Breast epithelium (tissue), 4 donors: ENCODE measurements around the gene ACTR3. TPM values are rescaled to one million over a fixed set of nuclear protein-coding genes. Genes with fewer than 3 reads are reported as not detected.
A peak's percentile ranks its signal among the peaks of the same experiment; 100 is the strongest.

Experiments used
- DNase-seq, 2 donors: peaks; one replicate each; pipeline ENCODE4 v3.0.0-alpha.2; 2019; ENCODE audit warnings: low spot score in 2 of 2
- H3K27ac ChIP-seq, 2 donors: fragments of 200-600 bp; sonication (generic) in 1 of 2; one replicate each; pipeline ENCODE4 v1.5.1; 2016 to 2019; ENCODE audit warnings: mild to moderate bottlenecking in 1 of 2
- H3K27me3 ChIP-seq, 2 donors: fragments of 200-600 bp; sonication (generic) in 1 of 2; one replicate each; pipeline versions ENCODE4 v1.5.1 to v1.6.0; 2017 to 2019; ENCODE audit warnings: control low read depth in 1 of 2, mild to moderate bottlenecking in 1 of 2
- H3K36me3 ChIP-seq: fragments of 200-600 bp; one replicate; pipeline ENCODE4 v1.5.1; 2019
- H3K4me1 ChIP-seq, 2 donors: fragments of 200-600 bp; sonication (generic); one replicate each; pipeline ENCODE4 v1.5.1; 2016 to 2019; ENCODE audit warnings: control low read depth in 1 of 2
- H3K4me3 ChIP-seq, 3 donors: fragments of 200-600 bp; sonication (generic); 1 replicate in 2 of 3; 2 replicates in 1 of 3; pipeline ENCODE4 v1.5.1; 2016 to 2019; ENCODE audit warnings: mild to moderate bottlenecking in 3 of 3, moderate library complexity in 2 of 3
- H3K9me3 ChIP-seq, 2 donors: fragments of 200-600 bp; sonication (generic) in 1 of 2; one replicate each; pipeline ENCODE4 v1.5.1; 2016 to 2019; ENCODE audit warnings: control low read depth in 1 of 2
- CTCF ChIP-seq, 3 donors: fragments of 450-650 bp; IDR thresholded peaks; one replicate each; pipeline ENCODE4 v1.5.1; 2016 to 2017; ENCODE audit warnings: antibody characterized with exemption in 3 of 3, mild to moderate bottlenecking in 3 of 3, moderate library complexity in 3 of 3
- POLR2A ChIP-seq: fragments of 450-650 bp; IDR thresholded peaks from one replicate; pipeline ENCODE4 v1.6.1; 2016; ENCODE audit warnings: antibody characterized with exemption, mild to moderate bottlenecking, moderate library complexity
- POLR2AphosphoS5 ChIP-seq, 3 donors: sonication (generic); formaldehyde crosslinking; IDR thresholded peaks; one replicate each; pipeline ENCODE4 v1.6.1; 2017; ENCODE audit warnings: antibody characterized with exemption in 3 of 3
- intact Hi-C: fragments of 100-400 bp; cut with DNase I; formaldehyde crosslinking; loops from one replicate; pipeline ENCODE4 v1.15.1; 2023; ENCODE audit warnings: low total_unique reads
- total RNA-seq, 3 donors: library from RNA; depleted of rRNA; stranded (reverse); fragments of >200 nt; gene quantifications; one replicate each; pipeline ENCODE4 v1.1.0, GENCODE V29; 2016

Gene ACTR3
- total RNA-seq, 3 donors from 2014 or later: 98.4 to 150 (median 117) TPM

DNA sequence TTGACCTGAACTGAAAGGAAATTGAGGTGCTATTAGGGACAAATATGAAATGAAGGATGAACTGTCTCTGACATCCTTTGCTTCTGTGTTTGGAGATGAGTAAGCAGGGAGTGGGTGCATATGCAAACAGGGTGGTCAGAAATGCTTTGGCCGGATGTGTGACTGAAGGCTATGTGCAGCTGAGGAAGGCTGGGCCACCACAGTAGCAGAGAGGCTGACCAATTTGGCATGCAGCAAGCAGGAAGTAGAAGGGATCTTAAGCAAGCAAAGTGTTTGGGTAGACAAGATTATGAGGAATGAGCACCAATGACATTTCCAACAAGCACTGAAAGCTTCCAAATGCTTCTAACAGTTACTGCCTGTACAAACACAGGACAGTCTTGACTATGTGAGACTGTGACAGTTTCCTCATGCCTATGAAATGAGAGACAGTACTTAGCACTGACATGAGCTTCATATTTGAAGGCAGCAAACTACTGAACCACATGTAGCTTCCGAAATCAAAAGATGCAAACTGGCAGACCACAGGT, 3.3 kb upstream of the ACTR3 start:
- intact Hi-C loops: no loop called here
- Histone ChIP-seq H3K4me1 (no peaks in the 10 kb centered on the region), H3K27ac (peak overlapping the region in 1 of 2 donors; percentile 40), H3K9me3 (no peaks in the 10 kb centered on the region), H3K27me3 (no peaks in the 10 kb centered on the region), H3K4me3 (no peak overlapping the region), H3K36me3 (no peaks in the 10 kb centered on the region)
- DNase-seq: peak in 1 of 2 donors; percentile 22
- no peak for TF ChIP-seq POLR2A
- no peak for TF ChIP-seq CTCF (IDR thresholded peaks at IDR 0.05)
- TF ChIP-seq POLR2AphosphoS5 (IDR thresholded peaks at IDR 0.05): no peak

- intact Hi-C loops: no loop called here
- Histone ChIP-seq H3K27me3 (no peaks in the 10 kb centered on the region), H3K9me3 (no peaks in the 10 kb centered on the region), H3K27ac (peak overlapping the region in 1 of 2 donors; percentile 21), H3K4me1 (no peaks in the 10 kb centered on the region), H3K36me3 (no peaks in the 10 kb centered on the region), H3K4me3 (no peak overlapping the region)
- TF ChIP-seq POLR2AphosphoS5 (IDR thresholded peaks at IDR 0.05) (no peak), CTCF (IDR thresholded peaks at IDR 0.05) (no peak), POLR2A (no peak)
- DNase-seq: no peak
Observed at GRCh38 chr2:113887009-113887792, 2.7 kb upstream of the ACTR3 start.

DNA sequence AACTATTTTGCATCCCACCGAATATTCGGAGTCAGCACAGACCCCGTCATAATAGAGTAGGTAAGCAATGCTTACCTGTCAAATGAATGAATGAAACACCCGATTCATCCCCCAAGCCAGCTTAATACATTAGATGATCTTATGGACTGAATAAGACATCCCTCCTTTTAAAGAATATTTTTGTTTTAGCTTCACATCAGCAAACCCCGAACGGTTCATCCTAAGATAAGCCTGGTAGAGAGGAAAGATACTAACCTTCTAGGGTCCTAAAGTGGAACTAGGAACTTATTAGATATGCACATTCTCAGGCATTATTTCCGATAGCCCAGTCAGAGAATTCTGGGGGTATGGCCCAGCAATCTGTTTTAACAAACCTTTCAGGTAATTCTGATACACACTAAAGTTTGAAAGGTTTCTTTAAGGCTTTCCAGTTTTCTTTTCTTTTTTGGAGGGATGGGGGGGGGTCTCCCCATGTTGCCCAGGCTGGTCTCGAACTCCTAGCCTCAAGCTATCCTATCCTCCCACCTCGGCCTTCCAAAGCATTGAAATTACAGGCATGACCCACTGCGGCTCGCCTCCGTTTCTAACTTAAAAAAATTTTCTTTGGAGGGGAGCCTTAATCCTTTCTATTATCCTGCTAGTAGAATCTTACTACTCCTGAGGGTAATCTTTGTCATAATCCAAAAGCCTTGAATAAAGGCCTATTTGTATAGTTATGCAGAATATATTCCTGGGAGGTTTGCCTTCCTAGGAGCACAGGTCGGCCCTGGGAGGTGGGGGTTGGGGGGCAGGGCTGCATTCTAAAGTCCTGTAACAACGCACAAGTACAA, 1.0 kb upstream of the ACTR3 start:
- intact Hi-C loops: no loop called here
- Histone ChIP-seq H3K27ac (peak overlapping the region; percentile 89 to 99), H3K9me3 (no peaks in the 10 kb centered on the region), H3K27me3 (no peaks in the 10 kb centered on the region), H3K4me3 (peak overlapping the region; percentile 97 to 99 (median 99)), H3K36me3 (no peaks in the 10 kb centered on the region), H3K4me1 (no peaks in the 10 kb centered on the region)
- peak in 1 of 2 donors; percentile 54 for DNase-seq
- TF ChIP-seq POLR2AphosphoS5 (IDR thresholded peaks at IDR 0.05) (no peak), CTCF (IDR thresholded peaks at IDR 0.05) (no peak), POLR2A (no peak)

- Histone ChIP-seq H3K27me3 (no peaks in the 10 kb centered on the region), H3K27ac (peak overlapping the region; percentile 99 to 100), H3K9me3 (no peaks in the 10 kb centered on the region), H3K4me3 (peak overlapping the region; percentile 97 to 99 (median 99)), H3K4me1 (no peaks in the 10 kb centered on the region), H3K36me3 (no peaks in the 10 kb centered on the region)
- intact Hi-C loops: no loop called here
- peak; percentile 60 to 70 for DNase-seq
- TF ChIP-seq POLR2A (peak; percentile 9), CTCF (IDR thresholded peaks at IDR 0.05) (no peak), POLR2AphosphoS5 (IDR thresholded peaks at IDR 0.05) (peak; percentile 51 to 81 (median 62))
Observed at GRCh38 chr2:113890253-113891235, 655 bp downstream of the ACTR3 start.
